Common myeloid progenitor, CD34-positive (primary cell): ENCODE measurements around the gene HDDC3.
"Not testable (repeated sequence)": the region's sequence is repeated elsewhere in the genome, so short reads cannot be mapped to it uniquely, and the experiment has no call there.

ENCODE experiments used
- CTCF ChIA-PET: fragments of 350-600 bp; sonication (Branson Sonifier 250); formaldehyde crosslinking; loops from one replicate; lab custom pipeline; 2021; ENCODE audit warnings: antibody characterized with exemption; lab: Charles Lee
- POLR2A ChIA-PET: fragments of 350-600 bp; sonication (Branson Sonifier 250); formaldehyde crosslinking; loops from one replicate; lab custom pipeline; 2021; ENCODE audit warnings: antibody characterized with exemption; lab: Charles Lee
- DNase-seq, 3 donors: peaks; one replicate each; pipeline versions ENCODE4 v3.0.0 to v3.0.0-alpha.2; 2013
- H3K27ac ChIP-seq, 2 experiments: 1 replicate in 1 of 2; 2 replicates in 1 of 2; pipeline ENCODE4 v1.7.0; 2013; ENCODE audit warnings: inconsistent platforms in 2 of 2, low read length in 2 of 2, mild to moderate bottlenecking in 2 of 2, low read depth in 1 of 2, moderate library complexity in 1 of 2; ENCODE audit not compliant: severe bottlenecking in 2 of 2, insufficient read depth in 1 of 2, poor library complexity in 1 of 2
- H3K27me3 ChIP-seq, 5 experiments: replicated peaks in 2 of 5; 1 replicate in 3 of 5; 2 replicates in 2 of 5; pipeline versions ENCODE4 v1.6.1 to v1.7.0; 2013; ENCODE audit warnings: low read length in 4 of 5, mild to moderate bottlenecking in 2 of 5, moderate library complexity in 2 of 5, inconsistent platforms in 1 of 5; ENCODE audit not compliant: insufficient read depth in 5 of 5, control insufficient read depth in 4 of 5
- H3K36me3 ChIP-seq, 4 experiments: 1 replicate in 2 of 4; 2 replicates in 2 of 4; pipeline versions ENCODE4 v1.6.1 to v1.7.0; 2013; ENCODE audit warnings: low read length in 3 of 4, control low read depth in 1 of 4, mild to moderate bottlenecking in 1 of 4; ENCODE audit not compliant: control insufficient read depth in 4 of 4, insufficient read depth in 4 of 4
- H3K4me1 ChIP-seq, 4 experiments: 1 replicate in 3 of 4; 2 replicates in 1 of 4; pipeline versions ENCODE4 v1.6.1 to v1.7.1; 2013; ENCODE audit warnings: low read length in 3 of 4, mild to moderate bottlenecking in 3 of 4, control low read depth in 1 of 4, inconsistent platforms in 1 of 4, moderate library complexity in 1 of 4; ENCODE audit not compliant: control insufficient read depth in 4 of 4, insufficient read depth in 4 of 4; ENCODE audit errors: control extremely low read depth in 1 of 4
- H3K4me3 ChIP-seq, 7 experiments: 1 replicate in 4 of 7; 2 replicates in 3 of 7; pipeline versions ENCODE4 v1.5.1 to v1.7.0; 2013; ENCODE audit warnings: mild to moderate bottlenecking in 7 of 7, low read length in 6 of 7, moderate library complexity in 6 of 7, inconsistent platforms in 2 of 7, low read depth in 2 of 7, control low read depth in 1 of 7; ENCODE audit not compliant: insufficient read depth in 4 of 7, control insufficient read depth in 1 of 7; ENCODE audit errors: extremely low read depth in 1 of 7
- H3K9me3 ChIP-seq, 5 experiments: 1 replicate in 4 of 5; 2 replicates in 1 of 5; pipeline versions ENCODE4 v1.6.1 to v1.7.1; 2013; ENCODE audit warnings: low read length in 4 of 5, mild to moderate bottlenecking in 2 of 5, inconsistent platforms in 1 of 5, low read depth in 1 of 5, moderate library complexity in 1 of 5; ENCODE audit not compliant: control insufficient read depth in 4 of 5, insufficient read depth in 2 of 5; ENCODE audit errors: control extremely low read depth in 1 of 5
- WGBS: methylation state at CpG from one replicate; pipeline ENCODE4 v1.1.5; 2013; ENCODE audit not compliant: insufficient coverage; 5-methylcytosine and 5-hydroxymethylcytosine counted together

Gene HDDC3

GRCh38 chr15:90933301-90933700 is 952 bp upstream of the HDDC3 start:
- peaks cover 20 to 72% (median 60%) of the 10 kb centered on the region in 4 experiments for H3K4me1 ChIP-seq
- DNase-seq, result peak; percentile 31 to 65 (median 53)
- WGBS, result 89% methylated on average over 1 of the region's 1 CpG
- H3K27ac ChIP-seq, result peak overlapping the region in 1 of 2 experiments; percentile 89
- CTCF ChIA-PET, result interaction anchor here (0.7 to 13.1 kb wide), 23 partner anchors 10 to 613 kb away, joined by 3 to 258 read pairs (median 5); partner anchors contain the start of genes MAN2A2 and RCCD1
- H3K4me3 ChIP-seq, result no peak overlapping the region
- POLR2A ChIA-PET, result interaction anchor here (4.9 kb wide), 1 partner anchor 31 kb away, joined by 32 read pairs; the partner anchor contains the start of gene MAN2A2
- H3K36me3 ChIP-seq, result peaks cover 3 to 11% (median 10%) of the 10 kb centered on the region in 4 experiments
- no peaks in the 10 kb centered on the region for H3K9me3 ChIP-seq
- H3K27me3 ChIP-seq, result no peaks in the 10 kb centered on the region

- H3K4me1 ChIP-seq, result peaks cover 20 to 74% (median 60%) of the 10 kb centered on the region in 4 experiments
- 0% methylated on average over 4 of the region's 5 CpGs for WGBS
These were observed 277 bp upstream of the HDDC3 start for GRCh38 chr15:90932660-90932991.

GRCh38 chr15:90931575-90931827 is 848 bp downstream of the HDDC3 start:
- no peaks in the 10 kb centered on the region for H3K27me3 ChIP-seq
- ChIA-PET POLR2A (interaction anchor here (0.5 to 4.9 kb wide), 4 partner anchors 16 to 576 kb away, joined by 4 to 32 read pairs (median 6); partner anchors contain the start of gene MAN2A2), CTCF (interaction anchor here (0.7 to 13.1 kb wide), 19 partner anchors 8 to 341 kb away, joined by 3 to 258 read pairs (median 9); partner anchors contain the start of genes FES, MAN2A2 and RCCD1)
- H3K9me3 ChIP-seq, result no peaks in the 10 kb centered on the region
- H3K27ac ChIP-seq, result peak overlapping the region in 1 of 2 experiments; percentile 89
- DNase-seq, result no peak
- H3K4me1 ChIP-seq, result peaks cover 20 to 68% (median 57%) of the 10 kb centered on the region in 4 experiments
- peaks cover 0 to 3% (median 2%) of the 10 kb centered on the region in 4 experiments for H3K36me3 ChIP-seq
- WGBS, result 11% methylated on average over 6 of the region's 6 CpGs
- peak overlapping the region; percentile 55 to 91 (median 87) for H3K4me3 ChIP-seq

More at GRCh38 chr15:90932660-90932991, 277 bp upstream of the HDDC3 start:
- H3K9me3 ChIP-seq, result no peaks in the 10 kb centered on the region
- peaks cover 3 to 8% (median 6%) of the 10 kb centered on the region in 4 experiments for H3K36me3 ChIP-seq
- peak overlapping the region in 6 of 7 experiments; percentile 55 to 91 (median 86) for H3K4me3 ChIP-seq
- DNase-seq, result no peak
- ChIA-PET CTCF (interaction anchor here (0.7 to 13.1 kb wide), 23 partner anchors 9 to 612 kb away, joined by 3 to 258 read pairs (median 5); partner anchors contain the start of genes MAN2A2 and RCCD1), POLR2A (interaction anchor here (0.5 to 4.9 kb wide), 3 partner anchors 27 to 103 kb away, joined by 3 to 32 read pairs (median 4); partner anchors contain the start of gene MAN2A2)
- H3K27me3 ChIP-seq, result no peaks in the 10 kb centered on the region
- H3K27ac ChIP-seq, result peak overlapping the region in 1 of 2 experiments; percentile 89

- no peak for DNase-seq
- WGBS, result 70% methylated on average over 14 of the region's 15 CpGs
- no peaks in the 10 kb centered on the region for H3K27me3 ChIP-seq
- H3K27ac ChIP-seq, result peak overlapping the region in 1 of 2 experiments; percentile 89
- H3K4me1 ChIP-seq, result peaks cover 20 to 63% (median 52%) of the 10 kb centered on the region in 4 experiments
- H3K4me3 ChIP-seq, result peak overlapping the region in 5 of 7 experiments; percentile 69 to 91 (median 89)
- no peaks in the 10 kb centered on the region for H3K36me3 ChIP-seq
- no peaks in the 10 kb centered on the region for H3K9me3 ChIP-seq
- ChIA-PET POLR2A (interaction anchor here (0.5 to 4.9 kb wide), 3 partner anchors 15 to 42 kb away, joined by 5 to 32 read pairs (median 7); partner anchors contain the start of gene MAN2A2), CTCF (interaction anchor here (0.6 to 13.1 kb wide), 20 partner anchors 8 to 342 kb away, joined by 3 to 258 read pairs (median 8); partner anchors contain the start of genes FES, MAN2A2 and RCCD1)
These were observed 1.3 kb downstream of the HDDC3 start for GRCh38 chr15:90930861-90931574.

- H3K4me3 ChIP-seq, result peak overlapping the region; percentile 55 to 91 (median 78)
- no peaks in the 10 kb centered on the region for H3K27me3 ChIP-seq
- DNase-seq, result no peak
- no peaks in the 10 kb centered on the region for H3K36me3 ChIP-seq
- CTCF ChIA-PET, result interaction anchor here (1.1 to 8.6 kb wide), 7 partner anchors 8 to 281 kb away, joined by 3 to 258 read pairs (median 7); partner anchors contain the start of gene MAN2A2
- H3K4me1 ChIP-seq, result peaks cover 17 to 50% (median 40%) of the 10 kb centered on the region in 4 experiments
- peak overlapping the region; percentile 59 to 89 for H3K27ac ChIP-seq
- no peaks in the 10 kb centered on the region for H3K9me3 ChIP-seq
- 21% methylated on average over 9 of the region's 21 CpGs for WGBS
- POLR2A ChIA-PET, result interaction anchor here (0.6 to 4.9 kb wide), 2 partner anchors 11 to 27 kb away, joined by 3 to 32 read pairs; partner anchors contain the start of gene MAN2A2
These were observed 2.9 kb downstream of the HDDC3 start for GRCh38 chr15:90929246-90930019.

- CTCF ChIA-PET, result interaction anchor here (1.1 kb wide), 1 partner anchor 42 kb away, joined by 3 read pairs; no protein-coding TSS in a partner anchor
- H3K4me3 ChIP-seq, H3K27me3 ChIP-seq, DNase-seq, H3K36me3 ChIP-seq, H3K27ac ChIP-seq, POLR2A ChIA-PET, H3K9me3 ChIP-seq: not testable (repeated sequence)
- 100% methylated on average over 4 of the region's 7 CpGs for WGBS
- H3K4me1 ChIP-seq, result peaks cover 16 to 45% (median 32%) of the 10 kb centered on the region in 4 experiments
These were observed 4.2 kb downstream of the HDDC3 start for GRCh38 chr15:90928106-90928505.
